A549 (cell line): ENCODE data around the gene HSPB1.

ENCODE experiments used
- CEBPB ChIP-seq, 2 experiments: fragments of >200 bp in 1 of 2; sonication (Bioruptor Twin) in 1 of 2; formaldehyde crosslinking in 1 of 2; IDR thresholded peaks; 2 replicates each; pipeline ENCODE4 v1.6.1; 2012 to 2016
- CTCF ChIP-seq: fragments of >200 bp; sonication (Bioruptor Twin); formaldehyde crosslinking; IDR thresholded peaks from 3 replicates; pipeline ENCODE4 v1.5.1; 2016
- HOXA7 ChIP-seq: fragments of 250-450 bp; sonication (Bioruptor Pico); IDR thresholded peaks from 2 replicates; pipeline ENCODE4 v1.5.0; 2020; ENCODE audit warnings: mild to moderate bottlenecking, moderate library complexity
- MYC ChIP-seq: IDR thresholded peaks from 2 replicates; pipeline ENCODE4 v1.6.1; 2012; ENCODE audit warnings: mild to moderate bottlenecking, inconsistent platforms, low read length, improper control_type of control experiment, borderline replicate concordance
- POLR2AphosphoS2 ChIP-seq: conservative IDR thresholded peaks from 2 replicates; pipeline ENCODE4 v1.6.1; 2012; ENCODE audit warnings: low read length, improper control_type of control experiment, inconsistent platforms
- RAD21 ChIP-seq, 2 experiments: fragments of >200 bp in 1 of 2; sonication (Bioruptor Twin) in 1 of 2; formaldehyde crosslinking in 1 of 2; IDR thresholded peaks in 1 of 2; conservative IDR thresholded peaks in 1 of 2; 2 replicates in 1 of 2; 3 replicates in 1 of 2; pipeline ENCODE4 v1.6.1; 2012 to 2018; ENCODE audit warnings: inconsistent platforms in 1 of 2
- RCOR1 ChIP-seq: fragments of 150-350 bp; IDR thresholded peaks from 2 replicates; pipeline ENCODE4 v1.6.1; 2014; ENCODE audit warnings: antibody characterized with exemption, low read length, low read depth
- REST ChIP-seq: fragments of 200-600 bp; sonication (generic); IDR thresholded peaks from 2 replicates; pipeline ENCODE4 v1.6.1; 2016; ENCODE audit warnings: antibody characterized with exemption, mild to moderate bottlenecking, moderate library complexity
- RNF2 ChIP-seq: fragments of 200-600 bp; sonication (generic); IDR thresholded peaks from 2 replicates; pipeline ENCODE4 v1.6.1; 2016; ENCODE audit warnings: low read depth, mild to moderate bottlenecking, antibody characterized with exemption, moderate library complexity, borderline replicate concordance

GRCh38 chr7:76347710-76348109 lies 45.2 kb downstream of the HSPB1 start:
- TF ChIP-seq HOXA7 (0 out of 2 replicates have a peak, but pooled peaks have one; percentile 53), CTCF (no peak), POLR2AphosphoS2 (no peak), RNF2 (no peak), MYC (no peak), RCOR1 (no peak), RAD21 (conservative IDR thresholded peaks at IDR 0.05 in 1 of 2, IDR thresholded peaks at IDR 0.05 in 1 of 2) (no peak), REST (no peak), CEBPB (IDR thresholded peaks at IDR 0.05) (no peak)
